HG02943 (cell line): ENCODE results near the gene CADPS.

ENCODE experiments used
- ATAC-seq: cut with Tn5 transposase; IDR thresholded peaks from one replicate; pipeline ENCODE4 v1.9.1; 2021; ENCODE audit warnings: mild to moderate bottlenecking, low read depth, moderate library complexity; ENCODE audit not compliant: unreplicated experiment

Gene CADPS

GRCh38 chr3:62534326-62534725, 340.9 kb downstream of the CADPS start:
- ATAC-seq = no peak

DNA sequence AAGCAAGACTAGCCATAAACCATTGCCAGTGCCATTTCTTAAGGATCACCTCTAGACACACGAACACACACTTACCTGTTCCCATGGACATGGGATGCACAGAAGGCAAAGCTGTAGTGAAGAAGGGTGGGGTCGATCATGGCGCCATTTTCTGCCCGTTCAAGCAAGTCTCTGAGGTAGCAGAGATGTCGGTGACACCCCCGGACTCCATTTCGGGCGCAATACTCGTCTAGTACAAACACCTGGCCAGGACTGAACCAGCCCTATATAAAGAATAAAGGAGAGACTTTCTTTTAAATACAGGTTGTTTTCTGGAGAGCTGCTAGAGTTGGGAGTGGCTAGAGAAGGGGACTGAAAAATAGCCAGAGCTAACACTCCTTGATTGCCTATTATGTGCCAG, 342.4 kb downstream of the CADPS start:
- ATAC-seq = no peak

GRCh38 chr3:62531981-62532380, 343.2 kb downstream of the CADPS start:
- no peak for ATAC-seq

DNA sequence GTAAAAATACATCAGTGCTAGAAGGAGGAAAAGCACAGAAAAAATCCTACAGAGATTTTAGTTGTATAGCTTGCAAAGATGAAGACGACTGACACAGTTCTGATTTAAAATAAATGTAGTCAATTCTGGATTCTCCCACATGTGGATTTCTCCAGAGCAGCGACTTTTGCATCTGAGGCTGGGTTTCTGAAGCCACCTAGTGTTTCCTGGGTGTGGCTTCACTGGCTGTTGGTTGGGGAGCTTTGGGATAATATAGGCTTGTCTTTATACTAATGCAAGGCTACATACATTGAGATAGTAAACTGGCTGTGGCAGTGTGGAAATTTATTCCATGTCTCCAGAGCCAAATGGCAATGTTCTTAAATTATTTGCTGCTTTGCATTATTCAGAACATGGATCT, 343.7 kb downstream of the CADPS start:
- no peak for ATAC-seq

DNA sequence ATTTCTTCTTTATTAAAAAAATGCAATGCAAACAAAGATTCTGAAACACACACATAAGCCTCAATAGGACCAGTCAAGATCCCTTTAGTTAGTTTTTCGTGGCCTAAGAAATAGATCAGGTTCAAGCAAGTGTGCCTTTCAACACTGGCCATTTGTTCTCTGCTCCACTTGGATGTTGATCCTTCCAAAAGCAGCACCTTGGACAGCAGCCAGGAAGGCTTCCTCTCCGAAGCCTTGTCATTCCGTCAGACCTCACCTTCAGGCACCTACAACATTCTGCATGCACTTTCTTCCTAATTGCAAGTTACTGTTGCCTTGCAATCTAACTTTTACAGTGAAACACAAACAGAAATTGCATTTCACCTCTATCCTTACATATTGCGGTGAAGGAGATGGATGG, 346.0 kb downstream of the CADPS start:
- ATAC-seq = no peak

- ATAC-seq = no peak
Observed at GRCh38 chr3:62527474-62527873, 347.7 kb downstream of the CADPS start.

GRCh38 chr3:62525281-62525680, 349.9 kb downstream of the CADPS start:
- ATAC-seq = no peak

GRCh38 chr3:62523672-62524071, 351.5 kb downstream of the CADPS start:
- ATAC-seq = no peak

GRCh38 chr3:62521464-62522105, 353.6 kb downstream of the CADPS start:
- no peak for ATAC-seq

DNA sequence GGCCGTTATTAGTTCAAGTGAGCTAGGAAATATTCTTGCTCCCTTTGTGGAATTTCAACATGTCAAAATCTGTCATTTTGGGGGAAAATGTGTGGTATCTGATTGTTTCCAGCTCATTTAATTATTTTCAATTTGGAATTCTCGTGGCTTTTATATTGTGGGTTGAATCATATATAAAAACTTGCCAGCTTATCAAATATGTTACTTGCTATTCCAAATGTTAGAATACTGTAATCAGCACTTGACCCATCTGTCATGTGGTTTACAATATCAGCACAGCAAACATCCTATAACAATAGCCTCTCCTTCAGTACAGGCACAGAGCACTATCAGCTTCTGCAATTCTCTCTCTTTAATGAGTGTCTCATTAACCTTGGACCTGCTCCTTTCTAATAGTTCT, 371.7 kb downstream of the CADPS start:
- no peak for ATAC-seq

- ATAC-seq = no peak
Observed at GRCh38 chr3:62502315-62503300, 372.6 kb downstream of the CADPS start.

GRCh38 chr3:62501289-62501668, 373.9 kb downstream of the CADPS start:
- ATAC-seq = no peak

DNA sequence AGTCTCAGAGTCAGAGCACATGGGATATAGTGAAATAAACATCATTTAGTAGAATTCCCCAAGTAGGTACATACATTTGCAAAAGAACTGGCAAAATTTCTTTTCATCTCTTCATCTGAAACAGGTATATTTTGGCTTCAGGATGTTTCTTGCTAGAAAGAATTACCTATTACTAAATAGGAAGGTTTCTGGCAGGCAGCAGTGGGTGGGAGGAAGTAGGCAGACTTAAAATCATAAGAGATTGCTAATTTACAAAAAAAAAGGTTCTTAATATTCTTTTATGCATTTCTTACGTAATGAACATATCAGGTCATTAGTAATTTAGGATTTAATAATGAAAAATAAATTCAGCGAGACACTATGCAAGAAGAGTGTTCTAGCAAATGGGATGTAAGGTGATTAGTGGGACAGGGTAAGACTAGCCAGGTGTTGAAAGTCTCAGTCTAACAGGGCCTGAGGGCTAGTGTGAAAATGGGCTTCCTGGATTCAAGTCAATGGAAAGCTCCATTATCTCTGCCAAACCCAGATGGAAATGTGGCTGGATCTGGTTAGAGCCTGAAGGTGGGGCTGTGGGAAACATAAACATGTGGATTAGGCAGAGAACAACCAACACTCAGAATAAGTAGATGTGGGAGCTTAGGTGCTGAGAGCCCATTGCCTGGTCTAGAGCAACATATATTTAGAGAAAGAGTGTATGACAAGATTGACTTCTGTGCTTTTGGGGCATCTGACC, 374.5 kb downstream of the CADPS start:
- ATAC-seq = no peak

GRCh38 chr3:62497156-62497555, 378.1 kb downstream of the CADPS start:
- no peak for ATAC-seq

DNA sequence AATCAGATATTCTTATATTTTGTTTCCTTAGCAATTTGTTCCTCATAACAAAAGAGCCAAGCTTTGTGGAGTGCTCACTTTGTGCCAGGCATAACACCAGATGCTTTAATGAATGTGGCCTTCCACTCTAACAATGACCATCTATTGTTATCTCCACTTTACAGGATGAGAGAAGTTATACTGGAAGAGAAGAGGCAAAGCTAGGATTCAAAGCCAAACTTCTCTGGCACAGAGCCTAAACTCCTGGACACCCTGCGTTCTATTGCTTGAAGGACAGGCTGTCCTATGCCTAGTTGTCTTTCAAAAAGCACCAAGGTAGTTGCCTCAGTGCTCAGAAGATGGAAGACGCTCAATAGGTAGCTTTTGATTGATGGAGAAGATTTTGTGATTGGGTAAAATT, 378.7 kb downstream of the CADPS start:
- ATAC-seq = no peak

DNA sequence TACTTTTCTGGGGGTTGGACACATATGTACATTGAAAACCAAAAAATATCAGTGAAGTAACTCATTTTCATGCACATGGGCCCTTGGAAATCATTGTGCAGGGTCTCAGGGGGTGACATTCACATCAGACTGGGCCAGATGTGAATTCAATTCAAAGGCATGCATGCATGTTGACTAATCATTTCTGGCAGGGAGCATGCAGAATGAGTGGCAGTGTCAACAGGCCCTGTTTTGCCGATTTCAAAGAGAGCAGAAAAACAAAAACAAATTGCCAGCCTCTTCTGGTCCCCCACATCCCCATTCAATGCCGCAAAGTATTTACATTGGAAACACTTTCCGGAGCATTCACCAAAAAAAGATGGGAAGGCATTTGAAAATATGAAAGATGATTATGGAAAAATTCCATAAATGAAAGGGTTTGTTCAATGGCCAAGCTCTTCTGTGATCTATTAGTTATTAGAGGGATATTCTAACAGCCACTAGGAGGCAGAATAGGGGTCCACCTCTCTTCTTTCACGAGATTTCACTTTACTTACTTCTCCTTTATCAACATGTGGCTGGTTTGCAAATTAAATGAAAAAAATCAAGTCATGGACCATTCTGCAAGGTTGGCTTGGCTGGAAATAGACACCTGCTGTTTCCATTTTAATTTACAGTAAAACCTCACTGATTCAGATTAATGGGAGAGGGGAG, 382.0 kb downstream of the CADPS start:
- no peak for ATAC-seq

DNA sequence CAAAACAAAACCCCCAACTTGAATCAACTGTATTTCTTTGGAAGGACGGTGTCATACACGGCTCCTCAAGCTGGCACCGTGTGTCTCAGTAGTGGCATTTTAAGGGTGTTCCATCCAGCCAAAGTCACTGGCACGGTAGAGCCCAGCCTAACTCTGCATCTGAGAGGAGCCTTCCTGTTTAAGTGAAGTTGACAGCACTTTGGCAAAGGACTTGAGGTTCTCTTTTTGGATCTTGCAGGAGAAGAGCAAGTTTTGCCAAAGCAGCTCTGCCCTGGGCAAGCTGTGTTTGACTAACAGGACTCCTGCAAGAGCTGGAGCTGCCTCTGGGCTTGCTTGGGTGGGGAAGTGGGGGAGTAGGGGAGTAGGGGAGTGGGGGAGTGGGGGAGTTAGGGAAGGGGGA, 392.3 kb downstream of the CADPS start:
- ATAC-seq = no peak

DNA sequence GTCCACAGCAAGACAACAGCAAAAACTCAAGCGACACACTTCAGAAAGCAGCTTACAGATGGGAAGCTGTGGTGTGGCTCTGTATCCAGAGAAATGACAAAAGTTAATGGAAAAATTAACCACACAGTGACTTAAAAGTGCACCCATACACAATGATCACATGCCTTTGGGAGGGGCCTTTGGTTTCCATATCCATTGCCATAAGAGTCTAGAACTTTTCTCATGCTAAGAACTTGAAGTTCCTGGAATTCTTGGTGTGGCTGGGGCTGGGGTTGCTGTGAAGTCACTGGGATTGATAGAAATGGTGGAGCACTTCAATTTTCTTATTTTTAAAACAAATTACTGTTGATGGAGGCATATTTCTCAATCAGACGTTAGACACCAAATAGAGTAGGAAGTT, 393.3 kb downstream of the CADPS start:
- ATAC-seq = no peak

- no peak for ATAC-seq
Observed at GRCh38 chr3:62480056-62480455, 395.2 kb downstream of the CADPS start.

DNA sequence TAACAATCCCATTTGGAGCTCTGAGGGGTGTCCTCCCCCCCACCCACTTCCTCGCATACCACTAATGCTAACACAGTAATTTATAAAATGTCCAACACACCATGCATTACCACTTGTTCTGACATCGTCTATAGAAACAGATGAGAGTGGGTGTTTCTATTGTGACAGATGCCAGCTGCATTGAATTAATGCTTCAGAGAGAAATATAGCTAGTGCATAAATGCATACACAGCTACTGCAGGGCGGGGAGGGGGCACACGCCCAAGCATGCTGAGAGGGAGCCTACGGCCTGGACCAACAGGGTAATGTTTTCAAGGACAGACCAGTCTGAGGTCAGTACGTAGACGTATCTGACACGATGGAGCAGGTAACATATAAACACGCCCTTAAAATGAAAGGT, 395.9 kb downstream of the CADPS start:
- ATAC-seq = no peak

- no peak for ATAC-seq
Observed at GRCh38 chr3:62475306-62475705, 399.9 kb downstream of the CADPS start.
